Measurements from ENCODE around the gene TSPAN4.
A peak's percentile ranks its signal among the peaks of the same experiment; 100 is the strongest.

TSPAN4 gene

GRCh38 chr11:824292-824880 lies 18.3 kb upstream of the TSPAN4 start:
- DNase-seq, result peak; percentile 76

GRCh38 chr11:824942-825341 lies 17.7 kb upstream of the TSPAN4 start:
- DNase-seq, result peak; percentile 49

- no peak for DNase-seq
Measured at GRCh38 chr11:825366-826226, 17.1 kb upstream of the TSPAN4 start.

GRCh38 chr11:826227-826621 lies 16.4 kb upstream of the TSPAN4 start:
- no peak for DNase-seq

GRCh38 chr11:826836-827145 lies 15.9 kb upstream of the TSPAN4 start:
- no peak for DNase-seq

- DNase-seq, result peak; percentile 63
Measured at GRCh38 chr11:827146-827896, 15.3 kb upstream of the TSPAN4 start.

GRCh38 chr11:827897-828192 lies 14.8 kb upstream of the TSPAN4 start, which contains the start of gene CRACR2B:
Gene CRACR2B, plus strand, starts transcription at chr11:827919. Its CDS starts 689 bp downstream, at chr11:828608.
- DNase-seq, result no peak

GRCh38 chr11:828506-829175 lies 14.0 kb upstream of the TSPAN4 start:
- no peak for DNase-seq

- no peak for DNase-seq
Measured at GRCh38 chr11:829176-829846, 13.3 kb upstream of the TSPAN4 start.

- no peak for DNase-seq
Measured at GRCh38 chr11:829847-830294, 12.8 kb upstream of the TSPAN4 start.

GRCh38 chr11:830295-831117 lies 12.1 kb upstream of the TSPAN4 start:
- peak; percentile 94 for DNase-seq

GRCh38 chr11:831118-831864 lies 11.4 kb upstream of the TSPAN4 start:
- peak; percentile 43 for DNase-seq

- no peak for DNase-seq
Measured at GRCh38 chr11:831961-832528, 10.6 kb upstream of the TSPAN4 start.

- peak; percentile 76 for DNase-seq
Measured at GRCh38 chr11:832529-833113, 10.0 kb upstream of the TSPAN4 start, which contains the start of gene CD151. Gene CD151, plus strand, starts transcription at chr11:832952. Its CDS starts 3,118 bp downstream, at chr11:836070.

- peak; percentile 48 for DNase-seq
Measured at GRCh38 chr11:833114-833791, 9.4 kb upstream of the TSPAN4 start.

- DNase-seq, result peak; percentile 45
Measured at GRCh38 chr11:833849-834311, 8.8 kb upstream of the TSPAN4 start.

GRCh38 chr11:834371-835316 lies 8.0 kb upstream of the TSPAN4 start:
- DNase-seq, result no peak

GRCh38 chr11:836274-836673 lies 6.4 kb upstream of the TSPAN4 start:
- DNase-seq, result no peak
